Brain pericyte (primary cell): ENCODE data around the gene CAPZB.

Source experiments
- DNase-seq: peaks from one replicate; pipeline ENCODE4 v3.0.0-alpha.2; 2012; ENCODE audit warnings: low read depth, low spot score

Gene CAPZB

DNA sequence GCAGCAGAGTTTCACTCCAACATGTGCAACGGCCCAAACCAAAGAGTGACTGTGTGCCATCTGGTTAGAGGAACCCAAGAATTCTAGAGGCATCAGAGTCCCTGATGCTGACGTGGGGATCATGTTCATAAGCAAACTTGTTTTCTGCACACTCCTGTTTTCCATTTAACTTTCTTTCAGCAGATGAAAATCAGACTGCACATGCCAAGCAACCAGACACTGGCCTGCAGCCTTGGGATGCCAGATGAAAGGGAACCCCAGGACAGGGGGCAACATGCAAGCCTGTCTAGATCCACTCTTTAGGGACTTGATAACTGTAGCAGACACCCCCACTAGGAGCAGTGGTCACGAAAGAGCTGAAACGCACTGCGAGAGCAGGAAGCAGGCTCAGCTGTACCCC, 116.4 kb downstream of the CAPZB start:
- no peak for DNase-seq

DNA sequence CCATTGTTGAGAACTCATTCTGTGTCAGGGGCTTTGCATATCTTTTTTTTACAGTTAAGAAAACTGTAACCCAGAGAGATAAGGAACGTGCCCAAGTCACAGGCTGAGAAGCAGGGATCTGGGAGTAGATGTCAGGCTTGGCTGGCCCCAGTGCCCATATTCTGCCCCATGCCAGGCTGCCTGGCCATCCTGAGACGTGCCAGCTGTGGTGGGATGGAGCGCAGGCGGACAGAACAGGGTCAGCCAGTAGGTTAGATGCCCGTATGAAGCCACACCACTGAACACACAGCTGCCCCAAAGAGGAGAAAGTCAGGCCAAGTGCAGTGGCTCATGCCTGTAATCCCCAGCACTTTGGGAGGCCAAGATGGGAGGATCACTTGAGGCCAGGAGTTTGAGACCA, 117.3 kb downstream of the CAPZB start:
- DNase-seq = no peak

DNA sequence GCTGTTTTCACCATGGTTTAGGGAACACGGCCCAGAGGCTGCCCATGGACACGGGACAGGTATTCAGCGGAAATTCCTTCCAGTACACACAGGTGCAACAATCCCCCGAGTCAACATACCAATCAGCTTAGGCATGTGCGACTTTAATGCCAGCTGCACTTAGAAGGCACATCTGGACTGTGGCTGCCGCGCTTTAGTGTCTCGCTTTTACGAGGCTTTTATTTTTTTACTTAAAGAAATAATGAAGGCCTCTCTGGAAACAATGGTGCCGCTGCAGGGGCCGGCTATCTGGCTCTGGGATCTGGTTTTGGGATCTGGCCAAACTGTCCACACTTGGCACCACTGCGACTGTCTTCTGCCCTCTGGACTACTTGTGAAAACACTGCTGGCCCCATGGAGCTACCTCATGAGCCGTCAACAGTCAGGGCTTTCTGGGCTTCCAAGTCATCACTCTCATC, 117.7 kb downstream of the CAPZB start:
- no peak for DNase-seq

DNA sequence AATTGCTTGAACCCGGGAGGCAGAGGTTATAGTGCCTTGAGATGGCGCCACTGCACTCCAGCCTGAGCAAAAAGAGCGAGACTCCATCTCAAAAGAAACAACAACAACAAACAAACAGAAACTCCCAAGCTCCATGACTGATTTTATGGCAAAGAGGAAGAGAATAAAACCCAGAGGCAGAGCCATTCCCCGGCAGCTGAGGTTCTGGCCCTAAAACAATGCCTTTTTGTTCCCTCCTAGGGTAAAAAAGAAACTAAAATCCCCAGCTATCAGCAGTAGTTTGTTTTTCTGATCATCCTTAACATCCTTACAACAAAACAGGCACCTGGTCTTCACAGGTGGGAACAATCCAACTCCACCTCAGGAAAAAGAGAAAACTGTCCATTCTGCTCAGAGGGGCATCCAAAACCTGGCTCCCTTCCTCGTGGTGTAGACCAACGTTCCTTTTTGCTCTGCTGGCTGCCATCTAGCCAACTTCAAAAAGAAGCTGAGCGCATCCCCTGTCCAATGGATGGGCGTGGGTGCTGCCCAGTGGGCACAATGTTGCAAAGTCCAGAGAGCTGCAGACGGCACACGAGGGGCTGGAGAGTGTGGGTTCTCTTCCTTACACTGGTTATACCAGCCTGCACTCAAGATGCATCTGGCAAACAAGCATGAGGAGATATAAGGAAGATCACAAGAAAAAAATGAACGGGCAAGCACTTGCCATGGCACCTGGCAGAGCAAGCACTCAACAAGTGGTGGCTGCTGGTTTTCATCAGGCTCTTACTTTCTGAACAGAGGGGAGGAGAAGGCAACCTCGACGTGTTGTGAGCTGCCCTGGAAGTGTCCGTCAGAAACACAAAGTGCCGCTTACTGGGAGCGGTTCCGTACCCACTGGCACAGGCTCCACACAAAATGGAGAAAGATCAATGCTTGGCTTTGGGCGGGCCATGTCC, 118.5 kb downstream of the CAPZB start:
- no peak for DNase-seq

DNA sequence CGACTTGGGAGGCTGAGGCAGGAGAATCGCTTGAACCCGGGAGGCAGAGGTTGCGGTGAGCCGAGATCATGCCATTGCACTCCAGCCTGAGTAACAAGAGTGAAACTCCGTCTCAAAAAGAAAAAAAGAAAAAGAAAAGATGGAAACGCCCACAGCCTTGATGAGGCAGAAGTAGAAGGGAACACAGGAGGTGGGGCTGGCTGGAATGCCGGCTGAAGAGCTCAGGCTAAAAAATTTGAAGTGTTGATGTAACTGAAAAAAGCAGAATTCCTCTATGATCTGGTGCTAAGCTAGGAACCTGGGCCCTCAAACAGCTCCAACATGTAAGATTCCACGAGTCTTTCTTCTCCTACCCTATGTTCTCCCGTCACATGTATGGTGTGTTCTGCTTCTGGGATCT, 119.6 kb downstream of the CAPZB start:
- DNase-seq = no peak

DNA sequence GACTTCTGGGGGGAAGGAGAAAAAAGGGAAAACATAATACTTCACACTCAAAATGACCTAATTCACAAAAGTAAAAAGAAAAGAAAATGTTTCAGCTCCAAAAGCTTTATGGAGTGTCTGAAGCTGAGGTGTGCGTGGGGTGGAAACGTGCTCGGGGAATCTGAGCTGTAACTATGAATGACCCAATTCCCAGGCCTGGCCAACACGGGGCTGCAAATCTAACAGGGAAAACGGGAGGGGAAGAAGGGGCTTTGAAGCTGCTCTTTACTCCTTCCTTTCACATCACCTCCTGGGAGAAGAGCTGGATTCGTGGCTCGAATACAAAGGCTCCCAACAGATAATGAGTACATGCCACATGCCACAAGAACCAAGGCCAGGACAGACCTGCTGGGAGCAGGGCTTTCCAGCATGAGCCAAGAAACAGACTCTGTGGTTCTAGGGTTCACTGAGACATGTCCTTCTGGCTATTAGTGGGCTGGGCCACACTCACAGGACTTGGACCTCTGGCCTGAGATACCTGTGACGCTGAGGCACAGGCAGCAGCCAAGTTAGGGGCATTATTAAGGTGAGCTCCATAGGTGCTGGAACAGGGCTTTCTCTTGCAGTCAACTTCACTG, 121.7 kb downstream of the CAPZB start:
- DNase-seq = no peak

DNA sequence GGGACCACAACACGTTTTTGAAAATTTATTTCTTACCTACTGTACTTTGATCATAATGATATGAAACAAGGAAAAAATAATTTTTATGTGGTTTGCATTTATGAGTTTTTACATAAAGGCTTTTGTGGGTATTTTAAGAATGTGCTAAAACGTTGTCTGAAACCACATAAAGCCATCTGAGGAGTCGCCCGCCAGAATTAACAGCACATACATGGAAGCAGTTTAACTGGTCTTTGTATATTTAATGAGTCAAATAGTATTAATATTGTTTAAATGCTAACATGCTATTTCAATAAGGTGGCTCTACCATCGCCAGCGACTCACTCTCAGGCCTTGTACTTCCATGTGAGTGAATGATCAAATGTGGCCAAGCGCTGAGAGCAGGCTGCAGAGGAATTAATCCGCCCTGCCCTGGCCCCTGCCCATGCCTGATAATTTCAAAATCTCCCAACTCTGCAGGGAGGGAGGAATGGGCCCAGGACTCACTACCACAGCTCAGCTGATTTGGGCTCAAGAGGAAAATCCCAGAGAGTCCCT, 123.7 kb downstream of the CAPZB start:
- no peak for DNase-seq

DNA sequence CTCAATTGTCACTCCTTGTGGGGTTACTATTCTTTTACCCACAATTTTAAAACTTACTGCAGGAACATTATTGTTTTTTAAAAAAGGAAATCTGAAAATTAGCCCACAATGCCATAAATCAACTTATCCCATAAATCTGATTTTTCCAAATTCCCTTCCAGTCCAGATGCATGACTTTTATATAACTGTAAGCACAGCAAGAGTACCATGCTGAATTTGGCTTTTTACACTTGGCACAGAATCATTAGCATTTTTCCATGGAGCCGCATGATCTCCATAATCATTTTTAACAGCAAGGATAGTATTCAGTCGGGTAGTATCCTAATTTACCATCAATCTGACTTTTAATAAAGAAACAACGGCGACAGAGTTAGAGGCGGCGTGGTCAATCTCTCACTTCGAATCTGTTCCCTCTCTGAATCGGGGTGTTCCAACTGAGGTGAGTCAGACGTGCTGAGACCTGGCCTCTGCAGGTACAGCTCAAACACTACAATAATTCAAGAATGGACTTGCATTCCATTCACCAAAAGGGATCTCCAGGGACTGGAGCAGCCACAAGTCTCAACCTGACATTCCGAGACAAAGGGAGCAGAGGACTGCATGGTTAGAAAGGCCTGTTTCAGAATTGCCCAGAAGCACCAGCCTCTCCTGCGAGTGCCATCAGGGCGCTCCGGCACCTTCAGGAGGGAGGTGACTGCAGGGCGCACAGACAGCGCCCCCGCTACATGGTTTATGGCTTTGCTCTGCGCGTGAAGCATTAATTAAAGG, 124.3 kb downstream of the CAPZB start:
- DNase-seq = no peak

DNA sequence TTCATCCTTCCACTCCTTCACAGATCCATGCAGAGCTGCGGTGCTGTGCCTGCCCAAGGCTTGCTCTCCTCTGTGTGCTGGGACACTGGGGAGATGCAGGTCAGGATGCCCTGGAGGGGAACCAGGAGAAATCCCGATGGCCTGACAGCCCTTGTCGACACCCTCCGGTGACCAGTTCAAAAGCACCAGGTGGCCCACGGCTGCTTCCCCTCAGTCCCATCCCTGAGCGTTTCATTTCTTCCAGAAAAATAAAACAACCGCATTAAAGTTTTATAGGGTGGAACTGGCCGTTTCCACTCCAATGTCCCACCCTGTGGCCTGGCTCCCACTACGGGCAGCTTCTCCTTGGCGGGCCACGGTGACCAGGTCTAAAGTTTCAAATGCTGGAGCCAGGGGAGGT, 124.9 kb downstream of the CAPZB start:
- no peak for DNase-seq

DNA sequence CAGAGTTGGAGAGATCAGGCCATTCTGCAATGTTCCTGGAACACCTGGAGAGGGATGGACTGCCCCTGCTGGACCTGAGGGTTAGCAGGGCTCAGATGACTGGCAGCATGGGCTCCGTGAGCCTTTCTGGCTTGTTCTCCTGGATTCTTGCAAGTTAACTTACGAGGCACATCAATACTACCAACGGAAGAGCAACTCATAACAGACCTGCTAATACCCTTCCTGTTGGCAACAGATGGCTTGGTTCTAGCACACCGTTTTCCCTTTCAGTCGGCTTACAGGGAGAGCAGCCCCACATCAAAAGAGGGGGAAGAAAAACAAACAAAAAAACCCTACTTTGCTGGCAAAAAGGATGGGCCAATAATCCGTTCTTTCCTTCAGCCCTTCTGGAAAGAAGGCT, 125.3 kb downstream of the CAPZB start:
- DNase-seq = no peak

DNA sequence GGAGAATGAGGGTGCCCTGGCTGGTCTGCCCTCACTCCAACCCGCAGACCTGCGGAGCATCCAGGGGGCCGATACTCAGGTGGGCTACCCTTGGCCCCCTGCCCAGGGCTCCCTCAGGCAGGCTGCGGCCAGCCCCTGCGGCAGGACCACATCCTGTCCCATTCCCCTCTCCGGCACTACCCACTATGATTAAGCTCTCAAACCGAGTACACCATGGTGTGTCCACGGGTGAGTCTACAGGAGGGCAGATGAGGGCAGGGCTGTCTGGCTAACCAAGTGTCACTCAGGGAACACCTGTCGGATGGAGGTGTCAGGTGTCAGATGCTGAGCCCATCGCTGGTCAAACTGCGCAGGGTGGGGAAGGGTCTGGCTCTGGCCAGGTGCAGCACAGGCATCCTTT, 126.0 kb downstream of the CAPZB start:
- no peak for DNase-seq

DNA sequence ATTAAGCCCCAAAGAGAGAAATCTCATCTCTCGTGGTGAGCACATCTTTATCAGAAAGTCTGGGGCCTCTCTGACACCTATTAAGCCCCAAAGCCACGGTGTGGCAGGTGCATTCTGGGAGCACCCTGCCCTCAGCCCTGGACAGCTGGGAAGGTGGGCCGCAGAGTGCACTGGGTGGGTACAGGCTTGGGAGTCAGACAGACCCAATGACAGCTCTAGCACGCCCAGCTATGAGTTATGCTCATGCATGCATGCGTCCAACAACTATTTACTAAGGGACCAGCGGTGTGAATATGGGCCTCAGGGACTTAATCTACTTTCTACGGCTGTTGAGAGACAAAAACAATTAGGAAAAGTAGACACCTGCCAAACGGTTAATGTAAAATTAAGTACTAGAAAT, 126.6 kb downstream of the CAPZB start:
- DNase-seq = no peak

DNA sequence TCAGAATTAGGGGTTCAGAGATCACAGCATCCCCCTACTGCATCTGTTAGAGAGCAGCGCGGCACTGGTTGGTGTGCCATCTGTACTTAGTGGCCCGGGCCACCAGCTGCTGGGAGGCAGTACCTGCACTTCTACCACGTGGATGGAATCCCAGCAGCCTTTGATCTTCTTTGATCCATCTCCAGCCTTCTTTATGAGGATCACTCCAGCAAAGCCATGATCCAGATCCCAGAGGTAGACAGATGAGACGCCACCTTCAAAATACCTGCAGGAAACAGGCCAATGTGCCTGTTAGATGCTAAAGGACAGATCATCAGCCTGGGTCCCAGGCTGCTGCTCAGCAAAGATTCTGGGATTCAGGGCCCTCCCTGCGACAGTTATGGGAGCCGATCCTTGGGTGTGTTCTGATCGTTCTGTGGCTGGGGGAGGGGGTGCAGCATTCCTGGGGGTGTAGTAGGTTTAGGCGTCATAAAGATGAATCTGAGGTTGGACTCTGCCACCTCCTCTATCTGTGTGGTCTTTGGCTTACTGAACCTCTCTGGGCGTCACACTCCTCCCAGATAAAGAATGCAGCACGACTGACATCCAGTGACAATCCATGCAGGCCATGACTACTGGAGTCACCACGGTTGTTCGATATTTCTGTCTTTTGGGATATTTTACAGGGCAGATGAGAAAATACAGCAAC, 127.9 kb downstream of the CAPZB start:
- no peak for DNase-seq

DNA sequence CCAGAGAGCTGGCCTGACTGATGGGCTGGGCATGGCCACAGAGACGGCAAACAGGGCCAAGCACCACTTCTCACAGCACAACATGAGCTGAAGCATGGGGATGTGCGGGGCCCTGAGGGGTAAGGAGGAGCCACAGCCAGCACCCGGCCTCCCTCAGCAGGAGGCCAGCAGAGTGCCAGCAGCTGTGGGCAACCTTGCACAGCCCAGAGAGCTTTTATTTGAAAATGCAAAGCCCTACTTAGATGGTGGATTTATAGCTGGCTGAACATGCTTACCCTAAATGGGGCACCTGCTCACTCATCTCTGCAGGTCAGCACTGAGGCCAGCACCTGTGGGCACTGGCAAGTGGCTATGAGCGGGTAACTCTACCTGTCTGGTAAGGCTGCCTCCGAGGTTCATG, 129.1 kb downstream of the CAPZB start:
- DNase-seq = no peak

DNA sequence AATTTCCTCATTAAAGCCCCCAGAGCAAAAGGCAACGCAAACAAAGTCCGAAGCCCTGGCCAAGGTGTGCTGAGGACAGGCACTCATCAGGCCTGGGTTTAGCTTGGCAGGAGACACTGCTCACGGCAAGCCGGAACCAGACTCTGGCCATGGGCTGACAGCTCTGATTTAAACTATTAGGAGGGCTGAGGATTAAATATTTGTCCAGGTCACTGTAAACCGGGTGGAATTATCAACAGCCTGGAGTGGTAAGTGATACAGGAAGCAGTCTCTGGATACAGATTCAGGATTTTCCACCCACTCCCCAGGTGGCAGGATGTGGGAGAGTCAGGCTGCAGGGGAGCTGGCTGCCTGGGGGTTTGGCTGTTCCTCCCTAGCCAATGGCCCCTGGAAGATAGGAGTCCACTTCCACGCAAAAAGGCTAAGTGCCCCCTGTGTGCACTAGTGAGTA, 130.8 kb downstream of the CAPZB start:
- DNase-seq = no peak

DNA sequence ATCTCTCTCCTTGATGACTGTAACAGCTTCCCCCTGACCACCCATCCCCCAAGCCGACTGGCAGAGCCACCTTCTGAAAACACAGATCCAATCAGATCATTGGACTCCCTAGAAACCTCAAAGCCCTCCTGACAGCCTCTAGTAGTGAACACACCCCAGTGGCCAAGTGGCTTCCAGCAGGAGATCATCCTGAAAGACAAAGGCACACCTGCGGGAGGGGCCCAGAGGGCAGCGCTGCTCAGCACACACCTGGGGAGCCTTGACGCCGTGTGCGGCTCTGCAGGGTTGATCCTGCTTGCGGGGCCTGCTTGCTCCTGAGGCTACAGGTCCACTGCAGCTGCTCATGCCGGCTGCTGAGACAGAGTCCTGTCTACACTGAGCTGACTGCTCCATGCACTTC, 131.7 kb downstream of the CAPZB start:
- DNase-seq = no peak

DNA sequence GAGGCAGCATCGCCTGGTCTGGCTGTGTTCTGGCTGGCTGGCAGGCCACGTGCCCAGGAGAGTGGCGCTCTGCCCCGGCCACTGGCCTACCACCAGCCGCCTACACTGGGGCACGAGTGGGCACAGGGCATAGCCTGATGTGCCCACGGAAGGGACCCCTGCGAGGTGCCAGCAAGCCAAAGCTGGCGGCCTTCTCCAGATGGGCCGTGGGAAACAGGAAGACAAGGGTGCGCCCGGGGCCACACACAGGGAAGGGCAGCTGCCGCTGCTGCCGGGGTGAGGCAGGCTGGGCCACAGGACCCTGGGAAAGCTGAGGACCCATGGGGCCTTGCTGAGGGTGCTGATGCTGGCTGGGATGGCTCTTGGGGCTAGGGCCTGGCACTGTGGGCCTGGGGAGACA, 132.5 kb downstream of the CAPZB start:
- no peak for DNase-seq

DNA sequence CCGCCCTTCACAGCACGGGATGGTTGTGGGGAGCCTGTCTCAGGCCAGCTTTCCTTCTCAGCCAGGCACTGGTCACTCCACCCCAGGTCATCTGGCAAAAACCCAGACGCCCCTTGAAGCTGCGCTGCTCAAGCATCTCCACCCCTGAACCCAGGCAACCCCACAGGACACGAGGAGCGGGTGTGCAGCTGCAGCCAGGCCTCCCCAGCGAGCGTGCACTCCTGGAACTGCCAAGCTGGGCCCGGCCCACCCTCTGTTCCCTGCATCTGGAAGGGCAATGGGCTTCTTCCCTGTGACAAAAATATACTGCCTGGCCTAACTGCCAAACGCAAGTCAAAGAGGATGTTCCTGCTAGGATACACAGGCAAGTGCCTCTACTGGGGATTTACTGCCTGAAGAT, 133.5 kb downstream of the CAPZB start:
- DNase-seq = no peak

DNA sequence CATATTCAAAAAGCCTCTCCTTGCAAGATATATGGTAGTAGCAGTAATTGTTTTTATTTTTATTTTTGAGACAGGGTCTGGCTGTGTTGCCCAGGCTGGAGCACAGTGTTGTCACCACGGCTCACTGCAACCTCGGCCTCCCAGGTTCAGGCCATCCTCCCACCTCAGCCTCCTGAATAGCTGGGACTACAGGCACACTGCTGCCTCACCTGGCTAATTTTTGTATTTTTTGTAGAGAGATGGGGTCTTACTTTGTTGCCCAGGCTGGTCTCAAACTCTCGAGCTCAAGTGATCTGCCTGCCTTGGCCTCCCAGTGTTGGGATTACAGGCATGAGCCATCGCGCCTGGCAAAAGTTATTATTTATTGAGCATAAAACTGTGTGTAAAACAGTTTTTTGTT, 134.8 kb downstream of the CAPZB start:
- DNase-seq = no peak

DNA sequence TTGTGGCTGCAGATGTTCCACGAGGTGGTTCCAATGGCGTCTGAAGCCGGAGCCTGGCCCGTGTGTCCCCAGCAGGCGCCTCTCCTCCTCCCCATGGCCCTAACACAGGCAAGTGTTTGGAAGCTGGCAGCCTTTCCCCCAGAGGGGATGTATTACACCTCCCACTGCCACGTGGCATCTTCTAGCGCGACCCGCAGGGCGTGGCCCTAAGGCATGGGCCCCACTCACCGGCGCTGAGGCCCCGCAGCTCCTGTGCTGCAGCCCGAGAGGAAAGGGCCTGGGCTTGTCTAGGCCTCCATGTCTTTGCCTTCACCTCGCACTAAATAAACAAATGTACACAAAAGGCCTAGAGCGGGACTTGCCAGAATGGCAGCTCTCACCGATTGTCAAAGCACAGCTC, 135.3 kb downstream of the CAPZB start:
- no peak for DNase-seq

DNA sequence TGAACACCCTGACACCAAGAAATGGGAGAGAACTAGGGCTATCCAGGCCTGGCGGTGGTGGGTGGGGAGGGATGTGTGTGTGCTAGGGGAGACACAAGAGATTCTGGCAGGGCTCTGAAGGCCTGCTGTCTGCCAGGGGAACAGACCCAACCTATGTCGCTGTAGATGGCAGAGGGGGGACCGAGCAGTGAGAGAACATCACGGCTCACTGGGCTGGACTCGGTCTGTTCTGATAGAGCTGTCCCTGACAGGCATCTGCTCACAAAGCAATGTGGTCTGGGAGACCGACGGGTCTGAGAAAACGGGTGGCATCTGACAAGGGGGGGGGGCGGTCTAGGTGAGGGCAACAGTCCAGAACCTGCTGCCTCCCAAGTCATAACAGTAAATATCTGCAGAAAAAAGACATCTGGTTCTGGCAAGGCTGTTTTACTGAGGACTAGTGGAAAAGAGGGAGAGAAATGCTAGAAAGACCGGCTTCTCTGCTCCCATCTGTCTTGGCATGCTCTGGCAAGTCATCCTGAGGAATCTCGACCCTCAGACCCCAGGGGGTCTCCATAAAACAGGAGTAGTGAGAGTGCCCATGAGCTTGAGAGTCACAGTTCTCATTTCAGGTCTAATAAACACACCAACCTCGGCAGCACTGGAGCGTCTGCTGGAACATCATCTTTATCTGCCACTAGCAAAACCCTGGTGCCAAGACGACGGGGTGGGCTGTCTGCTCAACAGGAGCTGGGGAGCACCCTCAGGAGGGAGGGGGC, 136.7 kb downstream of the CAPZB start:
- no peak for DNase-seq
